NCI-H82 treated with DMSO at 0.1 percent for 48 hours (cell line): Measurements from ENCODE around the gene OGFOD3.
A peak's percentile ranks its signal among the peaks of the same experiment; 100 is the strongest.
"Not testable (repeated sequence)": the region's sequence is repeated elsewhere in the genome, so short reads cannot be mapped to it uniquely, and the experiment has no call there.

Experiments
- DNase-seq: peaks from one replicate; lab custom pipeline; 2025; ENCODE audit not compliant: unreplicated experiment; lab: John Stamatoyannopoulos, UW

Gene OGFOD3

DNA sequence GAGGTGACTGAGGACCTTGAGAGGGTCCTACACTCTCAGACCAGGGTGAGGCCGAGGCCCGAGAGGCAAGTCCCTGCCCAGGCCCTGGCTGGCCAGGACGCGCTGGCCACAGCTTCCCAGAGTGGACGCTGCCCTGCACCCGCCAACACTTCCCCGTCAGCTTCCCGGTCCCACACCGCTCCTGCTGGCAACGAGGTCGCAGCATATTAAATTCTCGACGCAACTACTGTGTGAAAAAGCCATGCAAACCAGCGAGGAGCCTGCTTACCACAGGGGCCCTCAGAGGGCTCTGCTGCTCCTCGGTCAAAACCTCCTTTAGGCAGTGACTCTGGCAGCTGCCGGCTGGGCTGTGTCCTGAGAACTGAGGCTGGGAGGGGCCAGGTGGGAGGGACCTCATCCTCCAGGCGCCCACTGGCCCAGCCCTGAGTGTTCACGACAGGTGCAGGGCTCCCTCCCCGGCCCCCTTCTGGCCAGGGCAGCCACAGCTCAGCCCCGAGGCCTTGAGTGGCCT, 61.5 kb downstream of the OGFOD3 start:
- no peak for DNase-seq

DNA sequence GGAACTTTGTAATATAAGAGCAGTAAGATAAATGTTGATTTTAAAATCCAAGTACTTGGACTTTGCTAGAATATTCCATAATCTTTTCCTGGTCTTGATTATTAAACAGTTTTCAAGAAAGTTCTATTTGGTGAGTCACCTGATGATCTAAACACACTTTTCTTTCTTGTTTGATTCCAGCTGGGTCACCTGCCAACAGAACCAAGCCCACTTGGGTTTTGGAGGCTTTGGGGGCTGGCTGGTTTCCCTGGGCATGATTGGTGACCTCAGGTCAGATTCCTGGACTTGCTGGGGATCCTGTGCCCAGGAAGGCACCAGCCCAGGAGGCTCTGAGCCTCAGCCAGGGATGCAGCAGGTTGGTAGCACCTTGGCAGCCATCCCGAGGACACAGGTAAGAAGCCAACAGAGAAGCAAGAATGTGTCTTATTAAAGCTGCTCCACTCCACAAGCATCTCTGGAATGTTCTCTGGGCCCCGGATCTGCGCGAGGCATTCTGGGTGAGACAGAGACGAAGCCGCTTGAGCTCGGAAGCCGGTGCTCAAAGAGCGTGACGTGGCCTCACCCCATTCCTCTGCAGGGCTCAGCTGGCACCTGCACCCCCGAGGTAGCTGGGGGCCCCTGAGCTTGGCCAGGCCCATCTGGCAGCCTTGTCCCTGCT, 62.5 kb downstream of the OGFOD3 start:
- DNase-seq = no peak

DNA sequence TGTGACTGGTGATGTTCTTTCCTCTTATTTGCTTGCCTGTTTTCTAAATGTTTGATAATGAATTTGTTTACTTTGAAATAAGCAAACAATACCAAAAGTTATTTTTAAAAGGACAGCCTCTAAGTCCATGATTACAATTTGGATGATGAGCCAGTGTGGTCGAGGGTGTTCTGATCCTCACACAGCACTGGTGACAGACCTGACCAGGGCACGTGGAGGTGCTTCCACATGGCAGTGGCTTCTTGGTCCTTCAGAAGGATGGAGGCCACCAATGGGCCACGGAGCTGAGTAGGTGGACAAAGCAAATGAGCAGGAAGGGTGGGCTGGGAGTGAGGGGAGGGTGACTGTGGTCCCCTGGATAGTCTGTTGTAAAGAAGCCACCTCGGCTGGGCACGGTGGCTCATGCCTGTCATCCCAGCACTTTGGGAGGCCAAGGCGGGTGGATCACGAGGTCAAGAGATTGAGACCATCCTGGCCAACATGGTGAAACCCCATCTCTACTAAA, 63.5 kb downstream of the OGFOD3 start:
- DNase-seq = no peak

DNA sequence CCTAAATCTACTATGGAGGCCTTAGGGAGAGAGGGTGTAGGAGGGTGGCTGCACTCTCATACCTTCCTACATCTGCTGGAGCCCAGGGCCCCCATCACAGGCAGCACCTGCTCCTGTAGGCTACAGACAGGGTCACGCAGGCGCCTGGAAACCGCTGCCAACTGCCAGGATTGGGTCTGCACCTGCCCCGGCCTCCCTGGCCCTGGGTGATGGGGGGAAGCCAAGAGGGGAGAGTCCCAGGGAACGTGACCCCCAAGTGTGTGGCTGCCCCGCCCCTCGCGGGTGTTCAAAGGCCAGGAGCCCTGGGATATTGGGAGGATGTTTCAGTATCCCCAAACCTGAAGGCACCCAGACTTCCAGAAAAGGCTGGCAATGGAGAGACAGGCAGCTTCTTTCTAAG, 64.9 kb downstream of the OGFOD3 start:
- DNase-seq = no peak

DNA sequence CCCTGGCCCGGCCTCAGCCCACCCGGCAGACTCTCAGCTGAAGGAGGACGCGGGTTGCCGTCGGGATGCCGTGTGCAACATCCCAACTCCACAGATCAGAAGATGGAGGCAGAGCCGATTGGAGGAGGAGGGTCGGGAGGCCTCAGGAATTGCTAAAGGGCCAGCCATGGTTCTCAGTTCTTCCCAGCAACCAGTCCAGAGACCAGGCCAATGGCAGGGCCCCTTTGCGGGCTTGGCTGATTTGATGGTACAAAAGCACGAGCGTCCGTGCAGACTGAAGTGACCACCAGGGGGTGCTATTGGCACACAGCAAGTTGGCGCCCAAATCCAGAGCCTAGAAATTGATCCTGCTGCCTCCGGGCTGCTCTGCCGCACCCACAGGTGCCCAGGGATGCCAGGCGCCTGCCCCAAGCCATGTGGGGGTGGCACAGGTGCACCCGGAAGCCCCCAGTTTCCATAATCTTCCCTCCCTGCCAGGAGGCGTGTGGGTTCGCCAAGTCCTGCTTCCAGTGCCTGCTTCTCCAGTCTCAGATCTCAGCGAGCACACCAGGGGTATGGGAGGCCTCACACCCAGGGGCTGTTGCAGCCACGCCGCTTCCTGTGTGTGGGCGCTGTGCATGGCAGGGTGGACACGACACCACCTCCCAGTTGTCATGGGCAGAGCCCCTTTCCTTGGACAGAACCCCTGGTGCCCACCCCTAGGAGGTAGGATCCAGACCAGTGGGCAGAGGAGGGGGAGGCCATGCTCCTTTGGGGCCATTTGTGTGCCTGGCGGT, 66.5 kb downstream of the OGFOD3 start:
- DNase-seq = peak; percentile 44

DNA sequence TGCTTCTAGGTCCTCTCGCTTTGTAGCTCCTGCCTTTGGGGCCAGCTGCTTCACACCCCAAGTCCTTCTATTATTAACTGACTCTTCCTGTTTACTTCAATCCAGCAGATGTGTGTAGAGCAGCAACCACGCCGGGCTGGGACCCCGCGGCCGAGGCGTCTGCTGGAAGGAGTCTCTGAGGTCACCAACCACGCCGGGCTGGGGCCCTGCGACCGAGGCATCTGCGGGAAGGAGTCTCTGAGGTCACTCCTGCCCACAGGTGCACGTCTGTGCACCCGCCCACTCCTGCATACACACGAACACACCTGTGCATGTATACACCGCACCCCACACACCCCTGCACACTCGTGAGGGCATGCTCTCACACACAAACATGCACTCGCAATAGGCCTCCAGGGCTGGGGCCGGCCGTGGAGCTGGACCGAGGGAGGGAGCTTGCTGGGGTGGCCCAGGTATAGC, 67.1 kb downstream of the OGFOD3 start:
- no peak for DNase-seq

DNA sequence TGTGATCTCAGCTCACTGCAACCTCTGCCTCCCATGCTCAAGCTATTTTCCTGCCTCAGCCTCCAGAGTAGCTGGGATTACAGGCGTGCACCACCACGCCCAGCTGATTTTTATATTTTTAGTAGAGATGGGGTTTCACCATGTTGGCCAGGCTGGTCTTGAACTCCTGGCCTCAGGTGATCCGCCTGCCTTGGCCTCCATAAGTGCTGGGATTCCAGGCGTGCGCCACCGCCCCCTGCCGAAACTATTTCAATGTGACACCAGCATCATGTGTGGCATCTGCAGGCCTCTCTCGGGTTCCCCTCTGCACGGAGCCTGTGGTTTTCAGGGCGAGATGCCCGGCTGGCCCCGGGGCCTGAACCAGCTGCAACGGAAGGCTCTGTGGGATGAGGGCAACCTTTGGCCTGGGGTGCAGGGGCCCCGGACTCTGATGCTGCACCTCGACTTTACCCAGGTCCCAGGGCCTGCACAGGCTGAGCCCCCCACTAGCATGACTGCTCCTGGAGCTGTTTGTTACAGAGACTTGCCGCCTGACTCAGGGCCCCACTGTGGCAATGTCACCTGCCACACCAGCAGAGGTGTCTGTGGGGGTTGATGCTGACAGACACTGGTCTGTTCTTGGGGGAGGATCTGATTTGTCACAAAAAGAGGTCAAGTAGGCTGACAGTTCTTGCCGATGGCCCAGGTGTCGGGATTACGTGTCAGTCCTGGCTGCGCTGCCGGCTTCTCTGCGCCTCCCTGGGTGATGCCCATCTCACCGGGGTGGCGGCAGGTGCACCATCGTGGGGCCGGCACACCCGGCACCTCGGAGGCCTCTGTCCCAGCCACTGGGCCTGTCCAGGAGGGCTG, 68.0 kb downstream of the OGFOD3 start:
- no peak for DNase-seq

DNA sequence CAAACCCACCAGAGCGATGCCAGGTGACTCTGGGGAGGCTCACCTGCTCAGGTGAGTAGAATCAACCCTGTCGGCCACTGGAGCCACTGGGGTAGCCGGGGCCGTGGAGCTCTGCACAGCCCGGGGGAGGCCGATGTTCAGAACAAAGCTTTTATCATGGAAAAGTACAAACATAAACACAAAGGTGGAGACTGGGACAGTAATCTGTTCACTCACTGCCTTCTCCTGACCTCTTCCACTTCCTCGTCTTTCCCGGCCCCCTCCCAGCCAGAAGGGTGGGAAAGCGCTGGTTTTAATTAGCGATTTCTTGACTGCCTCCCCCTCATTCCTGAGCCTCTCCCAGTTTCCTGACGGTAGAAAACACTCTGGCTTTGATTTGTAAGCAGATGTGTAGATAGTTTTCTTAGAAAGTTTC, 69.1 kb downstream of the OGFOD3 start:
- no peak for DNase-seq

DNA sequence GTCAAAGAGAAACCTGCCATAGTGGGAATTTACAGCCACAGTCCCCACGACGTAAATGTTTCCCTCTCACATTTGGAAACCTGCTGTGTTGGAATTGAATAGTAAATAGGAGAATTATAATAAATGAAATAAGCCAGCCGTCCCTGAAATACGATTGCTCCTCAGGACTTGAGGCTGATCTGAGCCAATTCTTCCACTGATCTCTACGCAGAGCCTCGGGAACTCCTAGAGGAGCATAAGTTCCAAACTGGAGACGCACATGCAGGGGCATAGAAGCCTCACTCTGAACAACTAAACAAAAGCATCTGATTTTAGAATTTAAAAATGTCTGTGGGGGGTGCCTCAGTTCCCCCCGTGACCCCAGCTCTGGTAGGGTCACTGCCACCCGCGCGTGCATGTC, 69.5 kb downstream of the OGFOD3 start:
- no peak for DNase-seq

DNA sequence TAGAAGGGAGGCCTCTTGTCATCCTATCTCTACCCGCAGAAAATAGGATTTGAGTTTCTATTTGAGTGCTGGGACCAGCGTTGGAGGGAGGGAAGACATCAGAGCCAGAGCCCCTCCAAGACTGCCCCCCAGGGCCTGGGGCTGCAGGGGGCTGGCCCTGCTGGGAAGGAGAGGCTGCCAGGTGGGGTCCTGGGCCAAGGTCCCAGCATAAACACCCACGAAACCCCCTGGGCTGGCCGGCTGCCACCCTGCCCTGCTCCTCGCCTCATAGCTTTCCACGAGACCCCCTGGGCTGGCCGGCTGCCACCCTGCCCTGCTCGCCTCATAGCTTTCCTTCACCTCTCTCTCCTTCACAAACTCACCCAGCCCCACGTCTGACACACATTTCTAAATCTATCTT, 70.0 kb downstream of the OGFOD3 start:
- no peak for DNase-seq

DNA sequence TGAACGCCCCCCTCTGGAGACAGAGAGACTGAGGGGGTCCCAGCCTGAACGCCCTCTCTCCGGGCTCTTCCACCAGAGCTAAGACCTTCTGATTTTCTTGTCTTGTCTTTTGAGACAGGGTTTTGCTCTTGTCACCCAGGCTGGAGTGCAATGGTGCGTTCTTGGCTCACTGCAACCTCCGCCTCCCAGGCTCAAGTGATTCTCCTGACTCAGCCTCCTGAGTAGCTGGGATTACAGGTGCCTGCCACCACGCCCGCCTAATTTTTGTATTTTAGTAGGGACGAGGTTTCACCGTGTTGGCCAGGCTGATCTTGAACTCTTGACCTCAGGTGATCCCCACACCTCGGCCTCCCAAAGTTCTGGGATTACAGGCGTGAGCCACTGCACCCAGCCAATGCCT, 70.4 kb downstream of the OGFOD3 start:
- not testable (repeated sequence) for DNase-seq

DNA sequence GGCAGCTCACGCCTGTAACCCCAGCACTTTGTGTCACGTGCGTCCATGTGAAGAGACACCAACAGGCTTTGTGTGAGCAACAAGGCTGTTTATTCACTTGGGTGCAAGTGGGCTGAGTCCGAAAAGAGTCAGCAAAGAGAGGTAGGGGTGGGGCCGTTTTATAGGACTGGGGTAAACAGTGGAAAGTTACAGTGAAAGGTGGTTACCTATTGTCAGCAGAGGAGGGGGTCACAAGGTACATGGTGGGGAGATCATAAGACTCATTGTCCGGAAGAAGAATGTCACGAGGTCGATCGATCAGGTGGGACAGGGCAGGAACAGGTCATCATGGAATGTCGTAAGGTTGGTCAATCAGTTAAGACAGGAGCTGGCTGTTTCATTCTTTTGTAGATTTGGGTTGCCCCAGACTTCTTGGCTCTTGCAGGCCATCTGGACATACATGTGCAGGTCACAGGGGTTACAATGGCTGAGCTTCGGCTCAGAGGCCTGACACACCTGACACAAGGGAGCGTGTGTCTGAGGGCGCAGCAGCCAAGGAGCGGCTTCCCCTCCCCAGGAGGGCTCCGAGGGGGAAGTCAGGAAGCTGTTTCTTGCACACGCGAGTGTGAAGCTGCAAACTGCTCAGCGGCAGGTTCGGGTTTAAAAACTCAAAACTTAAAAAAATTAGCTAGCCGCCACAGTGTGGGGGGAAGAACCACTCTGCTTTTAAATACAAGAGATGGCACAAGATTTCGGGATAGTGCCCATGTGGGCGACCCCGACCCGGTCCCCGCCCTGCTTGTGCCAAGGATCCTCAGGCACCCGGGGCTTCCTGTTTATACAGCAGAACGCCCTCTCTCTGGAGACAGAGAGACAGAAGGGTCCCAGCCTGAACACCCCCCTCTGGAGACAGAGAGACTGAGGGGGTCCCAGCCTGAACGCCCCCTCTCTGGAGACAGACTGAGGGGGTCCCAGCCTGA, 71.8 kb downstream of the OGFOD3 start:
- no peak for DNase-seq

DNA sequence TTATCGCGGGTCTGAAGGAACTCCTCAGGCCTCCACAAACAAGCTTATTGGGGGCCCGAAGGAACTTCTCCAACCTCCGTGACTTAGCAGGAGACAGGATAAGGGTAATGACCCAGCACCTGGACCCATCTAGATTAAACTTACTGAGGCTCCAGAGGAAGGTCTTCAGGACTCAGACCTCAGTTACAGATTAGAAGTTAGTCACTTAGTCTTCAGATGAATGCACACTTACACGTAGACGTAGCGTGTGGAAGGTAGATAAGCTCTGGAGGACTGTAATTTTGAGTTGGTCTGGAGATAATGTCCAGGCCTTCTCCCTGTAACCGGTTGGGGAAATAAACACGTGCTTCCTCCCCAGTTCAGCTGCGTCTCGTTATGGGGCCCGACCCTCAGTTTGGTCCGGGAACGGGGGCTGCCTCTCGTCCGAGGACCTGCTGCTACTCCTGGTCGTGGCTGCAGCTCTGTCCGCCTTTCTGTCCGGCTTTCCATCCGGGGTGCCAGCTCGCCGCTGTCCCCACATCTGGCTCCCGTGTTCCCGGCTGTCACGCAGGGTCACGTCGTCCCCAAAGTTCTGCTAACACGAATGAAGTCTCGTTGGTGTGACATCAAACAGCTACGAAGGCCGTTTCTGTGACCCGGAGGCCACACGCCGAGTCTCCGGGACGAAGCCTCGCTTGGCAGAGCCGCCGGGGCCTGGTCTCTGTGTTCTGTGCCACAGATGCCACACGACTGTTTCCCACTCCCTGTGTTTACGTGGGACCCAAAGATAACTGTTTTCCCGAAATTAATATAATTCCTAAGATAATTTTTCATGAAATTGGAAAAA, 73.0 kb downstream of the OGFOD3 start:
- DNase-seq = no peak

DNA sequence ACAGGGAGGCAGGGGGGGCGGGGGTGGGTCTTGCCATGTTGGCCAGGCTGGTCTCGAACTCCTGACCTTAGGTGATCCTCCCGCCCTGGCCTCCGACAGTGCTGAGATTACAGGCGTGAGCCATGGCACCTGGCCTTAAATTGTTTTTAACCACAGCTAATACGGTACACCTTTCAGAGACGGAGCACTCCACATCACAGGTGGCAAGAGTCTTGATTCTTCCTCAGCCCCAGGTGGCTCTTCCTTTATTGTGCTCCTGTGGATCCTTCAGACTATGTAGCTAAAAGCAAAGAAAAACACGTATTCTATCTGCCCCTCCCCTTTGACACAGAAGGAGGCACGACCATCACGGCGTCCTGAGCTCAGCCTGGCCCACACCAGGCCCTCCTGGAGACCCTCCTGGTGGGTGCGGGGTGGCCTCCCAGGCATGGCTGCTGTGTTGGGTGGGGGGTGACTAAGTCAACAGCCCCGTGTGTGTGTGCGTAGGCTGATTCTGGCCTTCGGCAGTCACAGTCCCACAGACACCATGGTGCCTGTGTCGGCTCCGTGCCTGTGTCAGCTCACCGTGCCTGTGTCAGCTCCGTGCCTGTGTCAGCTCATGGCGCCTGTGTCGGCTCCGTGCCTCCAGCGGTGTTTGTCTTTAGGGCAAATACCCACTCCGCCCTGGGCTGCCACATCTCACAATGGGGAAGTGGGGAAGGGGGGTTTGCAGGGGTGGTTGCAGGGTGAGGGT, 74.0 kb downstream of the OGFOD3 start:
- no peak for DNase-seq

DNA sequence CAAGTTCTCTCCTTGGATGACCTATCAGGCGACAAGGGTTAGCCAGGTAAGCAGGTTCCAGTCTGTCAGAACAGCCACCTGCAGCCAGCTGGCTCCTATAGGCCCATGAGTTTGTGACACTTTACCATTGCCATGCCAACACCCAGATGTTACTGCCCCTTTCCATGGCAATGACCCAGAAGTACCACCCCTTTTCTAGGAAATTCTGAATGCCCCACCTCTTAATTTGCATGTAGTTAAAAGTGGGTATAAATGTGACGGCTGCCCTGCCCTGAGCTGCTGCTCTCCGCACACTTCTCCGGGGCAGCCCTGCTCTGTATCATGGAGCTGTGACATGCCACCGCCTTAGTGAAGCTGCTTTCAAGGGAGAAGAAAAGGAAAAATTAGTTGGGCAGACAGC, 74.8 kb downstream of the OGFOD3 start:
- no peak for DNase-seq

DNA sequence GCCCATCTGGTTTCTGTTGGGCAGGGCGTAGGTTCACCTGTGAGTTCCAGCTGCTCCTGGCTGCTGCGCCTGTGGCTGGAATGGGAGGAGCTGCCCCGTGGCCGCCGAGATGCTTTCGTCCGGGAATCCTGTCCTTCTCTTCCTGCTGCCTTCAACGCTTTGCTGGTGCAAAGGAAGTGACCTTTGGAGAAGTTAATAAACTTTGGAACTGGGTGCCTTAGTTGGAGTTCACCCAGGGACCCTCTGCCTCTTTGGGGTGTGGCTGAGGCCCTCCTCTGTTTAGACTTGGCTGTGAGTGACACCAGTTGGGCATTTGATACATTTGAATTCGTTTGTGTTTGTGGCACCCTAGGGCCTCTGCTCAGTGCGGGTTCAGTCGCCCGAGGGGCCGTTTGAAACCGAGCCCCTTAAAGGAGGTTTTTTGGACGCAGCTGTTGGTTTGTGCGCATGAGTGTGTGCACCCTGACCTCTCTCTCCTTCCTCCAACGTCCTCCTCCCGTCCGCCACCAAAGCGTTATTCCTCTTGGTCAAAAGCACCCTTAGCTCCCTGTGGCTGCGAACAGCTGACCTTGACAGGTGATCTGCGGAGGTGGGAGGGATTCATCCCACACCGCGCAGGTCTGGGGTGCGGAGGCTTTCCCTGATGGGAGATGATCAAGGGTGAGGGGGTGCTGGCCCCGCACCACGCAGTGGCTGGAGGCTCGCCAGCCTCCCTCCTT, 75.9 kb downstream of the OGFOD3 start:
- DNase-seq = no peak

DNA sequence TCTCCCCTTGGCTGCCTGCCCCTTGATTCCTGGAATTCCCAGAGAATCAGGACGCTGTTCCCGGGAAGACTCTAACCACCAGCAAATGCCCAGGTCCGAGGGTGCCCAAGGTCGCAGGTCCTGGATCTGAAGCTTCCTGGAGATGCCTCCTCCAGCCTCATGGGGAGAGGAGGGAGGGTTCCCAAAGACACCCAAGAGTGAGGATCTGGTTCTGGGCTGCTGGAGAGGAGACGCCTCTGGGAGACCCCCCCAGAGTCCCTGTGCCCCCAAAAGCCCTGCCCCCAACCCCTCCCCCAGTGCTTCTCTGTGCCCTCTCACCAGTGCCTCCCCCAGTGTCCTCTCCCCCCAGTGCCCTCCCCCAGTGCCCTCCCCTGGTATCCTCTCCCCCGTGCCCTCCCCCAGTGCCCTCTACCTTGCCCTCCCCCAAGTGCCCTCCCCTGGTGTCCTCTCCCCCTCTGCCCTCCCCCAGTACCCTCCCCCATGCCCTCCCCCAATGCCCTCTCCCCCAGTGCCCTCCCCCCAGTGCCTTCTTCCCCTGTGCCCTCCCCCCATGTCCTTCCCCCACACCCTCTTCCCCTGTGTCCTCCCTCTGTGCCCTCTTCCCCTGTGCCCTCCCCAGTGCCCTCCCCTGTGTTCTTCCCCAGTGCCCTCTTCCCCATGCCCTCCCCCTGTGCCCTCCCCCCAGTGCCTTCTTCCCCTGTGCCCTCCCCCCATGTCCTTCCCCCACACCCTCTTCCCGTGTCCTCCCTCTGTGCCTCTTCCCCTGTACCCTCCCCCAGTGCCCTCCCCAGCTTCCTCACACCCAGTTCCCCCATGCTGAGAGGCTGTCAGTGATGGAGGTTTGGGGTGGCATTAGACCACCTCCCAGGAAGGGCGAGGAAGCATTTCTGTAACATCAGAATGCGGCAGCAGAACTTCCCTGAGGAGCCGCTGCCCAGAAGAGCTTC, 78.5 kb downstream of the OGFOD3 start:
- no peak for DNase-seq
